Peyer's patch (tissue), 4 donors: Measurements from ENCODE around the gene TM7SF2.

Experiments
- POLR2A ChIP-seq, 2 donors: fragments of 450-650 bp; IDR thresholded peaks; one replicate each; pipeline ENCODE4 v1.5.1; 2017; ENCODE audit warnings: antibody characterized with exemption in 2 of 2, mild to moderate bottlenecking in 2 of 2, moderate library complexity in 2 of 2
- TF ChIP-seq, protein P1 (sequence below), 6 experiments: fragments of 450-650 bp in 4 of 6; fragments of 200-600 bp in 2 of 6; sonication (generic) in 1 of 6; IDR thresholded peaks; one replicate each; pipeline ENCODE4 v1.5.1; 2017 to 2019; ENCODE audit warnings: antibody characterized with exemption in 6 of 6, mild to moderate bottlenecking in 3 of 6, moderate library complexity in 1 of 6

DNA sequence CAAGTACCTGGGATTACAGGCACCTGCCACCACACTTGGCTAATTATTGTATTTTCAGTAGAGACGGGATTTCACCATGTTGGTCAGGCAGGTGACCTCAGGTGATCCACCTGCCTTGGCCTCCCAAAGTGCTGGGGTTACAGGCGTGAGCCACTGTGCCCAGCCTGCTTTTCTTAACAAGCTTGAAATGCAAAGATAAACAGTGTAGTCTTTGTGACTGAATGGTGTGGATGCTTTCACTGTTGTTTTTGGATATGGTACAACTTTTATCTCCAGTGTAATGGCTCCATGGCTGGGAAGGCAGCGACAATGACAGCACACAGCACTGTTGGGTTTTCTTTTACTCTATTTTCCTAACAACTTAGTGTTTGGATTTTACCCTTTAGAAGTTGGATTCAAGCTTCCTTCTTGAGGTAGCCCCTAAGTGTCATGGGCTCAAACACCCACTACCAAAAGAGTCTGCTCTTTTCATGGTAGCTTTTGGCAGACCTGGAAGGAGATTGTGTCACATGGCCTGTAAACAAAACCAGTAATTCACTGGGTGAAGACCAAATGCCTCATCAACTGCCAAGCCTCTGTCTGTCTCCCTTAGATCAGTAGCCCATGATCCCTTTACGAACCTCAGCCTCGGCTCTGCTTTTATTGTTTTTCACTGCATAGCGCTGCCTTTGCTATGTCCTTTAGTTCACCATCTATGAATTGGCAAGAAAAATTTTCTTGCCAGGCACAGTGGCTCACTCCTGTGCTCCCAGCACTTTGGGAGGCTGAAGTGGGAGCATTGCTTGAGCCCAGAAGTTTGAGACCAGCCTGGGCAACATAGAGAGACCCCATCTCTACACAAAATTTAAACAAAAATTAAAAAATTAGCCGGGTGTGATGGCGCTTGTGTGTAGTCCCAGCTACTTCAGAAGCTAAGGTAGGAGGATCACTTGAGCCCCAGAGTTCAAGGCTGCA lies 9.3 kb upstream of the TM7SF2 start:
- TF ChIP-seq, protein P1, sequence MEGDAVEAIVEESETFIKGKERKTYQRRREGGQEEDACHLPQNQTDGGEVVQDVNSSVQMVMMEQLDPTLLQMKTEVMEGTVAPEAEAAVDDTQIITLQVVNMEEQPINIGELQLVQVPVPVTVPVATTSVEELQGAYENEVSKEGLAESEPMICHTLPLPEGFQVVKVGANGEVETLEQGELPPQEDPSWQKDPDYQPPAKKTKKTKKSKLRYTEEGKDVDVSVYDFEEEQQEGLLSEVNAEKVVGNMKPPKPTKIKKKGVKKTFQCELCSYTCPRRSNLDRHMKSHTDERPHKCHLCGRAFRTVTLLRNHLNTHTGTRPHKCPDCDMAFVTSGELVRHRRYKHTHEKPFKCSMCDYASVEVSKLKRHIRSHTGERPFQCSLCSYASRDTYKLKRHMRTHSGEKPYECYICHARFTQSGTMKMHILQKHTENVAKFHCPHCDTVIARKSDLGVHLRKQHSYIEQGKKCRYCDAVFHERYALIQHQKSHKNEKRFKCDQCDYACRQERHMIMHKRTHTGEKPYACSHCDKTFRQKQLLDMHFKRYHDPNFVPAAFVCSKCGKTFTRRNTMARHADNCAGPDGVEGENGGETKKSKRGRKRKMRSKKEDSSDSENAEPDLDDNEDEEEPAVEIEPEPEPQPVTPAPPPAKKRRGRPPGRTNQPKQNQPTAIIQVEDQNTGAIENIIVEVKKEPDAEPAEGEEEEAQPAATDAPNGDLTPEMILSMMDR (IDR thresholded peaks at IDR 0.05) = no peak
- TF ChIP-seq POLR2A (IDR thresholded peaks at IDR 0.05) = no peak
